Endothelial cell of umbilical vein (primary cell): Measurements from ENCODE around the gene HOXA10.

Experiments used
- EZH2 ChIP-seq: IDR thresholded peaks from 2 replicates; pipeline ENCODE4 v1.6.1; 2012; ENCODE audit warnings: borderline replicate concordance, low read depth, mild to moderate bottlenecking, moderate library complexity, low read length, inconsistent platforms; ENCODE audit not compliant: severe bottlenecking
- FOS ChIP-seq: IDR thresholded peaks from 2 replicates; pipeline ENCODE4 v1.6.1; 2011; ENCODE audit warnings: mild to moderate bottlenecking, low read length, moderate library complexity, borderline replicate concordance; ENCODE audit not compliant: insufficient read depth
- GATA2 ChIP-seq: IDR thresholded peaks from 2 replicates; pipeline ENCODE4 v1.7.0; 2011; ENCODE audit warnings: low read depth, mild to moderate bottlenecking, moderate library complexity, mixed read lengths, low read length; ENCODE audit not compliant: insufficient read length, insufficient read depth
- JUN ChIP-seq: IDR thresholded peaks from 2 replicates; pipeline ENCODE4 v1.6.1; 2011; ENCODE audit warnings: borderline replicate concordance, low read depth; ENCODE audit not compliant: insufficient read length, insufficient read depth
- MYC ChIP-seq: IDR thresholded peaks from one replicate; pipeline ENCODE4 v1.6.1; 2011; ENCODE audit warnings: mild to moderate bottlenecking, low read depth, low read length
- POLR2A ChIP-seq: IDR thresholded peaks from 2 replicates; pipeline ENCODE4 v1.6.1; 2012; ENCODE audit warnings: low read depth, mild to moderate bottlenecking, control low read depth, low read length
- POLR2AphosphoS5 ChIP-seq: IDR thresholded peaks from 2 replicates; pipeline ENCODE4 v1.6.1; 2012; ENCODE audit warnings: low read depth, mild to moderate bottlenecking, control low read depth, low read length, moderate library complexity; ENCODE audit not compliant: insufficient read depth
- TF ChIP-seq, protein P1 (sequence below), 2 donors: IDR thresholded peaks; 1 replicate in 1 of 2; 2 replicates in 1 of 2; pipeline ENCODE4 v1.5.1; 2011; ENCODE audit warnings: low read length in 2 of 2, mild to moderate bottlenecking in 2 of 2, moderate library complexity in 2 of 2, control low read depth in 1 of 2, inconsistent platforms in 1 of 2, low read depth in 1 of 2; ENCODE audit not compliant: insufficient read depth in 1 of 2; ENCODE audit errors: extremely low read depth in 1 of 2
- TF ChIP-seq, protein P2 (sequence below): IDR thresholded peaks from 2 replicates; pipeline ENCODE4 v1.6.1; 2011; ENCODE audit not compliant: insufficient read depth, insufficient read length

DNA sequence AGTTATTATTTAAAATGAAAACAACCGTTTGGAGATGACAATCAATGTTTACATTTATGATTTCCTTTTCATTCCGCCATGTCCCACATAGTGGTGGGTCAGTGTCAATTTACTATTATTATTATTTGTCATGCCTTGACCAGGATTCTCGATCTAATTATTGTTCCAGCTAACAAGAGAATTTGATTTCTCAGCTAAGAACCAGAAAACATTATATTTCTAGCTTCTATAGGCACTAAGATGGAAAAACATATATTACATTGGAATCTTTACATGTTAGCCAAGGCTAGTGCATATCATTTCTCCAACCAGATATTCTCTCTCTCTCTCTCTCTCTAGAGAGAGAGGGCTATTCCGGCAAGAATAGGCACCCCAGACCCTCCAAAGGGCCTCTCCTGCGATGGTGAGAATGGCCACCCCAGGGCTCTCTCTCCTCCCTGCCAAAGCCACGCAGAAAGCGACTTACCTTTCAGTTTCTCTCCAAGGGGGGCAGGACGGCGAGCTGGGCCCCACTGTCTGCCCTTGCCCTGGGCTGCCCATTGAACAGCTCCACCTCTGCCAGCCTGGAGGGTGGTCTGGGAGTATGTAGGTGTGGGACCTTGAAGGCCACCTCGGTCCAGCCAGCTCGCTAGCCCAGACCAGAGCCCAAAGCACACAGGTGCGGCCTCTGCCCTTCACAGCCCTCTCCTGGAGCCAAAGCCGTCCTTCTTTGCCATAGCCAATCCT, 24.1 kb downstream of the HOXA10 start:
- TF ChIP-seq POLR2A (no peak), EZH2 (no peak), POLR2AphosphoS5 (no peak), JUN (no peak), MYC (no peak), FOS (no peak), GATA2 (no peak)
- TF ChIP-seq, protein P1, sequence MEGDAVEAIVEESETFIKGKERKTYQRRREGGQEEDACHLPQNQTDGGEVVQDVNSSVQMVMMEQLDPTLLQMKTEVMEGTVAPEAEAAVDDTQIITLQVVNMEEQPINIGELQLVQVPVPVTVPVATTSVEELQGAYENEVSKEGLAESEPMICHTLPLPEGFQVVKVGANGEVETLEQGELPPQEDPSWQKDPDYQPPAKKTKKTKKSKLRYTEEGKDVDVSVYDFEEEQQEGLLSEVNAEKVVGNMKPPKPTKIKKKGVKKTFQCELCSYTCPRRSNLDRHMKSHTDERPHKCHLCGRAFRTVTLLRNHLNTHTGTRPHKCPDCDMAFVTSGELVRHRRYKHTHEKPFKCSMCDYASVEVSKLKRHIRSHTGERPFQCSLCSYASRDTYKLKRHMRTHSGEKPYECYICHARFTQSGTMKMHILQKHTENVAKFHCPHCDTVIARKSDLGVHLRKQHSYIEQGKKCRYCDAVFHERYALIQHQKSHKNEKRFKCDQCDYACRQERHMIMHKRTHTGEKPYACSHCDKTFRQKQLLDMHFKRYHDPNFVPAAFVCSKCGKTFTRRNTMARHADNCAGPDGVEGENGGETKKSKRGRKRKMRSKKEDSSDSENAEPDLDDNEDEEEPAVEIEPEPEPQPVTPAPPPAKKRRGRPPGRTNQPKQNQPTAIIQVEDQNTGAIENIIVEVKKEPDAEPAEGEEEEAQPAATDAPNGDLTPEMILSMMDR (IDR thresholded peaks at IDR 0.05; ENCODE audit: extremely low read depth in 1 of 2, insufficient read depth in 1 of 2, low read depth in 1 of 2, low read length in 2 of 2), result no peak
- TF ChIP-seq, protein P2, sequence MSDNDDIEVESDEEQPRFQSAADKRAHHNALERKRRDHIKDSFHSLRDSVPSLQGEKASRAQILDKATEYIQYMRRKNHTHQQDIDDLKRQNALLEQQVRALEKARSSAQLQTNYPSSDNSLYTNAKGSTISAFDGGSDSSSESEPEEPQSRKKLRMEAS, result no peak
